Measurements from ENCODE around the gene NEUROG2. TPM values are rescaled to one million over a fixed set of nuclear protein-coding genes. Genes with fewer than 3 reads are reported as not detected.

The NEUROG2 gene
- total and polyA plus RNA-seq, 2 of the 8 experiments (the other 6 are each of a cell fraction or from before 2014, with no cell fraction given) = 0.03 TPM; not detected in 1

DNA sequence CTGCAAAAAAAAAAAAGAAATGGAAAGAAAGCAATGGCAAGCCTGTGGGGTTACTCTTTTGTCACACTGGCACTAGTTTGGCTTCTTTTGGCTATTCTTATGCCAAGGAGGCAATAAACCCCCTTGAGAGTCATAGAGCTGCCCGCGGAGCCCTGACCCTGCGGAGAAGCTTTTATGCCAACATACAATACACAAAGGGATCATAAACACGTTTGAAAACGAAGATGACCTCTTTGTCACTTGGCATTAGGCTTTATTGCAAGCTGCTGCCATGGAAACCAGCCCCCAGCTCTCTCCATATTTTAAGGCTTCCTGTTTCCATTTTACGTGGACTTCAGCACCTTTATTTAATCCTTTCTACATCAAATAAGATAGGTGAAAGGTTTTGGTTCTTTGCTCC lies 7.6 kb downstream of the NEUROG2 start:
- TF ChIP-seq FOSL1 (IDR thresholded peaks at IDR 0.05; ENCODE audit: insufficient read depth, low read depth, low read length) = no peak
- TF ChIP-seq PHF8 (conservative IDR thresholded peaks at IDR 0.05; ENCODE audit: low read depth, low read length) = no peak
- no peak for TF ChIP-seq RXRA (IDR thresholded peaks at IDR 0.05; ENCODE audit: insufficient read depth, low read depth, low read length)
- TF ChIP-seq BCL11A (IDR thresholded peaks at IDR 0.05; ENCODE audit: low read depth in 2 of 2, low read length in 2 of 2) = no peak
- TF ChIP-seq, protein P1, sequence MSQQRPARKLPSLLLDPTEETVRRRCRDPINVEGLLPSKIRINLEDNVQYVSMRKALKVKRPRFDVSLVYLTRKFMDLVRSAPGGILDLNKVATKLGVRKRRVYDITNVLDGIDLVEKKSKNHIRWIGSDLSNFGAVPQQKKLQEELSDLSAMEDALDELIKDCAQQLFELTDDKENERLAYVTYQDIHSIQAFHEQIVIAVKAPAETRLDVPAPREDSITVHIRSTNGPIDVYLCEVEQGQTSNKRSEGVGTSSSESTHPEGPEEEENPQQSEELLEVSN (IDR thresholded peaks at IDR 0.05) = no peak
- FAIRE-seq = no peak

More for the DNA sequence above, 7.6 kb downstream of the NEUROG2 start:
- Histone ChIP-seq H4K8ac (ENCODE audit: extremely low read depth, insufficient read depth, low read length) (no peak overlapping the region), H3K18ac (ENCODE audit: extremely low read depth, low read length) (no peak overlapping the region), H2BK20ac (ENCODE audit: low read length) (no peak overlapping the region), H3K27me3 (replicated peaks in 1 of 4; ENCODE audit: control insufficient read depth in 3 of 4, extremely low read depth in 1 of 4, insufficient read depth in 3 of 4, low read length in 3 of 4) (peaks cover 54 to 75% (median 66%) of the 10 kb centered on the region in 4 experiments), H2BK120ac (replicated peaks; ENCODE audit: low read depth, low read length) (no peak overlapping the region), H3K56ac (replicated peaks; ENCODE audit: insufficient read length, low read depth, low read length) (no peak overlapping the region), H4K5ac (ENCODE audit: insufficient read length, low read depth, low read length) (no peak overlapping the region), H3K4ac (replicated peaks; ENCODE audit: insufficient read length, low read depth, low read length) (no peak overlapping the region), H3K4me2 (ENCODE audit: insufficient read depth in 1 of 2, low read depth in 2 of 2, low read length in 2 of 2) (peak overlapping the region in 1 of 2 experiments; percentile 6; a peak in 1 of 4 replicates), H3K9me3 (ENCODE audit: insufficient read depth in 2 of 2, low read depth in 1 of 2, low read length in 1 of 2) (no peaks in the 10 kb centered on the region), H3K23ac (ENCODE audit: insufficient read length) (no peak overlapping the region), H3K4me3 (ENCODE audit: extremely low read depth in 1 of 4, insufficient read depth in 2 of 4, low read depth in 3 of 4, low read length in 4 of 4) (no peak overlapping the region), H2BK12ac (ENCODE audit: low read depth, low read length) (no peak overlapping the region), H3K14ac (ENCODE audit: insufficient read length) (no peak overlapping the region), H3K79me1 (ENCODE audit: low read depth, low read length) (no peaks in the 10 kb centered on the region), H2AK5ac (ENCODE audit: low read depth, low read length) (no peak overlapping the region), H2AFZ (ENCODE audit: low read length) (no peak overlapping the region), H3K27ac (ENCODE audit: low read depth, low read length) (no peak overlapping the region), H4K20me1 (replicated peaks in 1 of 2; ENCODE audit: control insufficient read depth in 1 of 2, insufficient read depth in 2 of 2, low read length in 2 of 2) (peaks cover 3 to 18% of the 10 kb centered on the region in 2 experiments), H2BK15ac (ENCODE audit: low read length) (no peak overlapping the region), H3K36me3 (ENCODE audit: control insufficient read depth in 2 of 4, insufficient read depth in 4 of 4, low read length in 3 of 4) (no peaks in the 10 kb centered on the region), H3K79me2 (ENCODE audit: control insufficient read depth in 1 of 2, insufficient read depth in 2 of 2, low read length in 2 of 2) (no peaks in the 10 kb centered on the region), H2BK5ac (ENCODE audit: low read depth, low read length) (no peak overlapping the region), H3K4me1 (replicated peaks in 1 of 4; ENCODE audit: control insufficient read depth in 3 of 4, insufficient read depth in 4 of 4, low read length in 3 of 4) (peaks cover 12 to 19% (median 13%) of the 10 kb centered on the region in 4 experiments), H4K91ac (replicated peaks; ENCODE audit: insufficient read length, low read length) (no peak overlapping the region), H3K23me2 (ENCODE audit: low read depth, low read length) (peaks cover 4% of the 10 kb centered on the region; the same call in 1 of the 2 replicates), H3K9ac (replicated peaks in 1 of 4; ENCODE audit: extremely low read depth in 1 of 4, low read depth in 3 of 4, low read length in 3 of 4) (no peak overlapping the region)
- POLR2A ChIA-PET (ENCODE audit: partially characterized antibody) = no interaction called here
- DNase-seq (ENCODE audit: low read depth in 1 of 2, low spot score in 2 of 2) = no peak
- CTCF ChIA-PET (ENCODE audit: partially characterized antibody) = interaction anchor here (0.6 to 11.5 kb wide), 6 partner anchors 10 to 440 kb away, joined by 3 to 133 read pairs (median 3); no protein-coding TSS in a partner anchor
- WGBS, 2 experiments (ENCODE audit: extremely low coverage in 1 of 2, insufficient coverage in 1 of 2, insufficient read length in 1 of 2, insufficient replicate concordance in 2 of 2, low coverage in 1 of 2, low lambda C conversion rate in 2 of 2, missing lambda C conversion rate in 1 of 2) = 9% methylated on average over 6 of the region's 6 CpGs; no CpG with 5 or more reads in 1 of the 2 experiments

All from H1 (cell line).